Fibroblast of lung (primary cell): Measurements from ENCODE around the gene AKNA. TPM values are rescaled to one million over a fixed set of nuclear protein-coding genes. Genes with fewer than 3 reads are reported as not detected.

Experiments
- DNase-seq, 2 donors: peaks; one replicate each; pipeline versions ENCODE4 v3.0.0 to v3.0.0-alpha.2; 2010; ENCODE audit warnings: low read depth in 2 of 2
- H2AFZ ChIP-seq: 2 replicates; pipeline ENCODE4 v1.5.1; 2012; ENCODE audit warnings: low read length, control low read depth, inconsistent platforms
- H3K27ac ChIP-seq: 2 replicates; pipeline ENCODE4 v1.5.1; 2011; ENCODE audit warnings: low read length, control low read depth; ENCODE audit not compliant: insufficient read depth
- H3K27me3 ChIP-seq: 2 replicates; pipeline ENCODE4 v1.5.1; 2011; ENCODE audit warnings: mild to moderate bottlenecking, low read length; ENCODE audit not compliant: control insufficient read depth, insufficient read depth
- H3K36me3 ChIP-seq: 2 replicates; pipeline ENCODE4 v1.5.1; 2011; ENCODE audit warnings: low read length; ENCODE audit not compliant: control insufficient read depth, insufficient read depth
- H3K4me1 ChIP-seq: 2 replicates; pipeline ENCODE4 v1.5.1; 2011; ENCODE audit warnings: low read length; ENCODE audit not compliant: control insufficient read depth, insufficient read depth; ENCODE audit errors: extremely low read depth
- H3K4me2 ChIP-seq: 2 replicates; pipeline ENCODE4 v1.5.1; 2011; ENCODE audit warnings: low read length, control low read depth; ENCODE audit not compliant: insufficient read depth; ENCODE audit errors: extremely low read depth
- H3K4me3 ChIP-seq, 4 experiments: fragments of 200-600 bp in 1 of 4; sonication (generic) in 1 of 4; replicated peaks in 1 of 4; 2 replicates each; pipeline ENCODE4 v1.5.1; 2011 to 2016; ENCODE audit warnings: low read length in 4 of 4, low read depth in 3 of 4, mild to moderate bottlenecking in 3 of 4, control low read depth in 2 of 4, inconsistent platforms in 1 of 4, mixed read lengths in 1 of 4; ENCODE audit not compliant: insufficient read depth in 1 of 4; ENCODE audit errors: control extremely low read depth in 1 of 4
- H3K79me2 ChIP-seq: 2 replicates; pipeline ENCODE4 v1.5.1; 2012; ENCODE audit warnings: mild to moderate bottlenecking, low read length, inconsistent platforms; ENCODE audit not compliant: control insufficient read depth, insufficient read depth
- H3K9ac ChIP-seq: 2 replicates; pipeline ENCODE4 v1.5.1; 2011; ENCODE audit warnings: mild to moderate bottlenecking, low read length, control low read depth; ENCODE audit not compliant: insufficient read depth
- H3K9me3 ChIP-seq: 2 replicates; pipeline ENCODE4 v1.5.1; 2012; ENCODE audit warnings: low read depth, low read length; ENCODE audit not compliant: control insufficient read depth, insufficient read depth
- H4K20me1 ChIP-seq: 2 replicates; pipeline ENCODE4 v1.5.1; 2011; ENCODE audit warnings: low read length; ENCODE audit not compliant: control insufficient read depth, insufficient read depth; ENCODE audit errors: extremely low read depth
- CTCF ChIP-seq, 2 donors: IDR thresholded peaks in 1 of 2; conservative IDR thresholded peaks in 1 of 2; 1 replicate in 1 of 2; 2 replicates in 1 of 2; pipeline ENCODE4 v1.5.1; 2011 to 2012; ENCODE audit warnings: low read length in 2 of 2, control low read depth in 1 of 2, inconsistent platforms in 1 of 2, low read depth in 1 of 2, mild to moderate bottlenecking in 1 of 2
- EZH2 ChIP-seq: IDR thresholded peaks from 2 replicates; pipeline ENCODE4 v1.5.1; 2012; ENCODE audit warnings: low read length, control low read depth, mild to moderate bottlenecking; ENCODE audit errors: missing control alignments
- polyA plus RNA-seq, 2 donors: library from polyadenylated mRNA; depleted of rRNA in 1 of 2; stranded (reverse) in 1 of 2; unstranded in 1 of 2; fragments of >200 nt; gene quantifications; 2 replicates each; pipeline ENCODE4 v1.2.1, GENCODE V29; 2011 to 2012; ENCODE audit warnings: missing spikeins in 1 of 2
- total RNA-seq: library from RNA; depleted of rRNA; stranded (reverse); fragments of >200 nt; gene quantifications from 2 replicates; pipeline ENCODE4 v1.2.1, GENCODE V29; 2014

AKNA gene
- total and polyA plus RNA-seq, 2 donors (not counting 1 experiment from before 2014, with no cell fraction given) = 5.6 to 19.3 TPM

GRCh38 chr9:114348261-114348905 lies 39.4 kb downstream of the AKNA start:
- no peak for TF ChIP-seq EZH2
- no peak for TF ChIP-seq CTCF (conservative IDR thresholded peaks at IDR 0.05 in 1 of 2, IDR thresholded peaks at IDR 0.05 in 1 of 2; ENCODE audit: low read depth in 1 of 2, low read length in 2 of 2)
- H3K79me2 ChIP-seq = no peaks in the 10 kb centered on the region
- no peaks in the 10 kb centered on the region for H4K20me1 ChIP-seq
- peaks cover 20% of the 10 kb centered on the region for H3K36me3 ChIP-seq
- H3K27ac ChIP-seq = peak overlapping the region; percentile 62
- no peaks in the 10 kb centered on the region for H3K9me3 ChIP-seq
- H2AFZ ChIP-seq = no peak overlapping the region
- peak overlapping the region; percentile 8 for H3K4me2 ChIP-seq
- H3K27me3 ChIP-seq = no peaks in the 10 kb centered on the region
- no peak overlapping the region for H3K4me3 ChIP-seq
- DNase-seq = no peak
- H3K9ac ChIP-seq = no peak overlapping the region
- H3K4me1 ChIP-seq = peaks cover 13% of the 10 kb centered on the region

DNA sequence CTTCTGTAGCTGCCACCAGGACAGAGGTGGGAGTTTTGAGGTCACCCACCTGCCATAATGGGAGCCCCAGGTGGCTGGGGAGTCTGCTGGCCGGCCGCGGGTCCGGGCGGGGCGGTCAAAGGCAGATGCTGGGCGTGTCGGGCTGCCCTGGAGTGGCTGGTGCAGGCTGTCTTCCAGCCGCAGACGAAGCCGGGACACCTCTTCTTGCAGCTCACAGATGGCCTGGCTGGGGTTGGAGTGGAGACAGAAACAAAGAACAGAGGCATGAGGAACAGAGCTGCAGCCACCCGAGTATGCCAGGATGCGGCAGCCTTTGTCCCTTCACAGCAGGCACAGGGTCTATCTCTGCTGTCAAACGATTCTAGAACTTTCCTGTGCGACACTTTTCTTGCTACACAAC lies 40.1 kb downstream of the AKNA start:
- Histone ChIP-seq H3K27ac (no peak overlapping the region), H3K4me2 (no peak overlapping the region), H3K4me1 (peaks cover 13% of the 10 kb centered on the region), H3K4me3 (no peak overlapping the region), H3K27me3 (no peaks in the 10 kb centered on the region), H3K79me2 (no peaks in the 10 kb centered on the region), H2AFZ (no peak overlapping the region), H3K9ac (no peak overlapping the region), H4K20me1 (no peaks in the 10 kb centered on the region), H3K9me3 (no peaks in the 10 kb centered on the region), H3K36me3 (peaks cover 24% of the 10 kb centered on the region)
- TF ChIP-seq CTCF (conservative IDR thresholded peaks at IDR 0.05 in 1 of 2, IDR thresholded peaks at IDR 0.05 in 1 of 2; ENCODE audit: low read depth in 1 of 2, low read length in 2 of 2) (no peak), EZH2 (no peak)
- no peak for DNase-seq

DNA sequence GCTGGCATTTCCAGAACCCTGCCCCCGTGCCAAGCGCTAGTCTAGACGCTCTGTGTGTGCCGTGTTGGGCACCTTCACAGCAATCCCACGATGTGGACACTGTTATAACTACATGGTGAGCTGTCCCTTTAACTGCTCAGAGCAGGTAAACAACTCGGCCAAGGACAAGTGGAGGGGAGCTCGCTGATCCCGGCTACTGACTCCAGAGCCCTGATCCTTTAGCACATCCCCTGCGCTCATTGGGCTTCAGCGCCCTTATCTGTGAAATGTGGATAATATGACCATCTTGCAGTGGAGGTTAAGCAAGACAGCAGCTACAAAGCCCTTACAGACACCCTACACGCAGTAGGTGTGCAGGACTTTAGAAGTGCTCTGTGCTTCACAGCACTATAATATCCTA lies 41.6 kb downstream of the AKNA start:
- no peak overlapping the region for H2AFZ ChIP-seq
- TF ChIP-seq EZH2 (no peak), CTCF (conservative IDR thresholded peaks at IDR 0.05 in 1 of 2, IDR thresholded peaks at IDR 0.05 in 1 of 2; ENCODE audit: low read depth in 1 of 2, low read length in 2 of 2) (no peak)
- peaks cover 13% of the 10 kb centered on the region for H3K4me1 ChIP-seq
- H3K79me2 ChIP-seq = no peaks in the 10 kb centered on the region
- no peaks in the 10 kb centered on the region for H4K20me1 ChIP-seq
- no peak overlapping the region for H3K9ac ChIP-seq
- H3K4me2 ChIP-seq = no peak overlapping the region
- no peak for DNase-seq
- H3K27me3 ChIP-seq = no peaks in the 10 kb centered on the region
- no peak overlapping the region for H3K4me3 ChIP-seq
- no peak overlapping the region for H3K27ac ChIP-seq
- H3K9me3 ChIP-seq = no peaks in the 10 kb centered on the region
- H3K36me3 ChIP-seq = peaks cover 29% of the 10 kb centered on the region
